ENCODE data around the gene VWA5B2. TPM values are rescaled to one million over a fixed set of nuclear protein-coding genes. Genes with fewer than 3 reads are reported as not detected.

Gene VWA5B2
- total and polyA plus RNA-seq, 9 of the 15 experiments (the other 6 are each of a cell fraction or from before 2014, with no cell fraction given), result 0.04 TPM; not detected in 8

- TF ChIP-seq XRCC5 (IDR thresholded peaks at IDR 0.05; ENCODE audit: low read depth, low read length), result peak; percentile 85; the same call in 1 of the 2 replicates
- TF ChIP-seq NFE2L1 (tag; IDR thresholded peaks at IDR 0.05; ENCODE audit: borderline replicate concordance, low read depth), result no peak
- TF ChIP-seq, protein P1, sequence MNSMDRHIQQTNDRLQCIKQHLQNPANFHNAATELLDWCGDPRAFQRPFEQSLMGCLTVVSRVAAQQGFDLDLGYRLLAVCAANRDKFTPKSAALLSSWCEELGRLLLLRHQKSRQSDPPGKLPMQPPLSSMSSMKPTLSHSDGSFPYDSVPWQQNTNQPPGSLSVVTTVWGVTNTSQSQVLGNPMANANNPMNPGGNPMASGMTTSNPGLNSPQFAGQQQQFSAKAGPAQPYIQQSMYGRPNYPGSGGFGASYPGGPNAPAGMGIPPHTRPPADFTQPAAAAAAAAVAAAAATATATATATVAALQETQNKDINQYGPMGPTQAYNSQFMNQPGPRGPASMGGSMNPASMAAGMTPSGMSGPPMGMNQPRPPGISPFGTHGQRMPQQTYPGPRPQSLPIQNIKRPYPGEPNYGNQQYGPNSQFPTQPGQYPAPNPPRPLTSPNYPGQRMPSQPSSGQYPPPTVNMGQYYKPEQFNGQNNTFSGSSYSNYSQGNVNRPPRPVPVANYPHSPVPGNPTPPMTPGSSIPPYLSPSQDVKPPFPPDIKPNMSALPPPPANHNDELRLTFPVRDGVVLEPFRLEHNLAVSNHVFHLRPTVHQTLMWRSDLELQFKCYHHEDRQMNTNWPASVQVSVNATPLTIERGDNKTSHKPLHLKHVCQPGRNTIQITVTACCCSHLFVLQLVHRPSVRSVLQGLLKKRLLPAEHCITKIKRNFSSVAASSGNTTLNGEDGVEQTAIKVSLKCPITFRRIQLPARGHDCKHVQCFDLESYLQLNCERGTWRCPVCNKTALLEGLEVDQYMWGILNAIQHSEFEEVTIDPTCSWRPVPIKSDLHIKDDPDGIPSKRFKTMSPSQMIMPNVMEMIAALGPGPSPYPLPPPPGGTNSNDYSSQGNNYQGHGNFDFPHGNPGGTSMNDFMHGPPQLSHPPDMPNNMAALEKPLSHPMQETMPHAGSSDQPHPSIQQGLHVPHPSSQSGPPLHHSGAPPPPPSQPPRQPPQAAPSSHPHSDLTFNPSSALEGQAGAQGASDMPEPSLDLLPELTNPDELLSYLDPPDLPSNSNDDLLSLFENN (IDR thresholded peaks at IDR 0.05; ENCODE audit: low read depth in 2 of 2, low read length in 2 of 2), result no peak
- peak in 1 of 2 experiments; percentile 22; a peak in 1 of 4 replicates for TF ChIP-seq TRIM24 (IDR thresholded peaks at IDR 0.05)
- TF ChIP-seq ZNF436 (CRISPR knock-in tag; IDR thresholded peaks at IDR 0.05), result no peak
- TF ChIP-seq, protein P2, sequence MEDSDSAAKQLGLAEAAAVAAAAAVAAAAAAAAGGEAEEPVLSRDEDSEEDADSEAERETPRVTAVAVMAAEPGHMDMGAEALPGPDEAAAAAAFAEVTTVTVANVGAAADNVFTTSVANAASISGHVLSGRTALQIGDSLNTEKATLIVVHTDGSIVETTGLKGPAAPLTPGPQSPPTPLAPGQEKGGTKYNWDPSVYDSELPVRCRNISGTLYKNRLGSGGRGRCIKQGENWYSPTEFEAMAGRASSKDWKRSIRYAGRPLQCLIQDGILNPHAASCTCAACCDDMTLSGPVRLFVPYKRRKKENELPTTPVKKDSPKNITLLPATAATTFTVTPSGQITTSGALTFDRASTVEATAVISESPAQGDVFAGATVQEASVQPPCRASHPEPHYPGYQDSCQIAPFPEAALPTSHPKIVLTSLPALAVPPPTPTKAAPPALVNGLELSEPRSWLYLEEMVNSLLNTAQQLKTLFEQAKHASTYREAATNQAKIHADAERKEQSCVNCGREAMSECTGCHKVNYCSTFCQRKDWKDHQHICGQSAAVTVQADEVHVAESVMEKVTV (CRISPR knock-in tag; IDR thresholded peaks at IDR 0.05), result no peak
- 0 out of 2 replicates have a peak, but pooled peaks have one; percentile 5 for TF ChIP-seq RNF2 (IDR thresholded peaks at IDR 0.05)
- no peak for TF ChIP-seq POLR3G (IDR thresholded peaks at IDR 0.05; ENCODE audit: extremely low read depth, insufficient read length, insufficient replicate concordance)
- TF ChIP-seq ATF1 (CRISPR knock-in tag; IDR thresholded peaks at IDR 0.05), result no peak
- 0 out of 2 replicates have a peak, but pooled peaks have one; percentile 20 for TF ChIP-seq ATF1 (tag; IDR thresholded peaks at IDR 0.05)
- peak; percentile 48; the same call in 1 of the 2 replicates for TF ChIP-seq ZNF316 (IDR thresholded peaks at IDR 0.05)
- no peak for TF ChIP-seq ZNF232 (CRISPR knock-in tag; IDR thresholded peaks at IDR 0.05)
- TF ChIP-seq FOS (IDR thresholded peaks at IDR 0.05; ENCODE audit: extremely low read depth, insufficient read length), result no peak
- peak; percentile 77; the same call in 1 of the 2 replicates for TF ChIP-seq PHF8 (IDR thresholded peaks at IDR 0.05; ENCODE audit: borderline replicate concordance, low read length)
- no peak for TF ChIP-seq XRCC4 (IDR thresholded peaks at IDR 0.05; ENCODE audit: extremely low read depth, insufficient read depth, insufficient read length)
- TF ChIP-seq, protein P3, sequence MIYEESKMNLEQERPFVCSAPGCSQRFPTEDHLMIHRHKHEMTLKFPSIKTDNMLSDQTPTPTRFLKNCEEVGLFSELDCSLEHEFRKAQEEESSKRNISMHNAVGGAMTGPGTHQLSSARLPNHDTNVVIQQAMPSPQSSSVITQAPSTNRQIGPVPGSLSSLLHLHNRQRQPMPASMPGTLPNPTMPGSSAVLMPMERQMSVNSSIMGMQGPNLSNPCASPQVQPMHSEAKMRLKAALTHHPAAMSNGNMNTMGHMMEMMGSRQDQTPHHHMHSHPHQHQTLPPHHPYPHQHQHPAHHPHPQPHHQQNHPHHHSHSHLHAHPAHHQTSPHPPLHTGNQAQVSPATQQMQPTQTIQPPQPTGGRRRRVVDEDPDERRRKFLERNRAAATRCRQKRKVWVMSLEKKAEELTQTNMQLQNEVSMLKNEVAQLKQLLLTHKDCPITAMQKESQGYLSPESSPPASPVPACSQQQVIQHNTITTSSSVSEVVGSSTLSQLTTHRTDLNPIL (CRISPR knock-in tag; IDR thresholded peaks at IDR 0.05), result no peak
- peak; percentile 71; the same call in 1 of the 2 replicates for TF ChIP-seq JUND (IDR thresholded peaks at IDR 0.05; ENCODE audit: borderline replicate concordance, low read depth, low read length)
- no peak; the same call in 2 of the 3 replicates for TF ChIP-seq JUND (tag; IDR thresholded peaks at IDR 0.05; ENCODE audit: borderline replicate concordance, low read depth, low read length)
- peak; percentile 21 for TF ChIP-seq POLR2B (IDR thresholded peaks at IDR 0.05; ENCODE audit: low read depth, partially characterized antibody)
- TF ChIP-seq SETDB1 (IDR thresholded peaks at IDR 0.05; ENCODE audit: low read length), result no peak
- TF ChIP-seq ELK3 (CRISPR knock-in tag; IDR thresholded peaks at IDR 0.05), result no peak
- no peak for TF ChIP-seq CCAR2 (IDR thresholded peaks at IDR 0.05; ENCODE audit: low read depth, low read length)
These were observed 20.2 kb downstream of the VWA5B2 start, which contains the start of gene EEF1AKMT4 (continued) for GRCh38 chr3:184249412-184250166.

All from K562 (cell line).